MV-4-11 (cell line): Measurements from ENCODE around the gene APOBEC3C.
"Not testable (repeated sequence)": the region's sequence is repeated elsewhere in the genome, so short reads cannot be mapped to it uniquely, and the experiment has no call there.

Experiments used
- DNase-seq: peaks from one replicate; lab custom pipeline; 2025; lab: John Stamatoyannopoulos, UW

The APOBEC3C gene

DNA sequence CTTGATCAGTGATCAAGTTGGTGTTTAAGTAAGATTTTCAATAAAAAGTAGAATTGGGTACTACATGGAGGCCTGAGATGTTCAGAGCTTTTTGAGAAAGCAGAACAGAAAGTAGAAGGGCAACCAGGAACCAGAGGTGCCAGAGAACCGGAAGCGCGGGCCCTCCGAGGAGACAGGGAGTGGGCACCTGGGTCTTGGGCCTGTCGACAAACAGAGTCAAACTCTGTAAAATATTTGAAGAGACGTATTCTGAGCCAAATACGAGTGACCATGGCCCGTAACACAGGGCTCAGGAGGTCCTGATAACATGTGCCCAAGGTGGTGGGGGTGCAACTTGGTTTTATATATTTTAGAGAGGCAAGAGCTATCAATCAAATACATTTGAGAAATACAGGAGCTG, 49.8 kb downstream of the APOBEC3C start:
- peak; percentile 57 for DNase-seq

DNA sequence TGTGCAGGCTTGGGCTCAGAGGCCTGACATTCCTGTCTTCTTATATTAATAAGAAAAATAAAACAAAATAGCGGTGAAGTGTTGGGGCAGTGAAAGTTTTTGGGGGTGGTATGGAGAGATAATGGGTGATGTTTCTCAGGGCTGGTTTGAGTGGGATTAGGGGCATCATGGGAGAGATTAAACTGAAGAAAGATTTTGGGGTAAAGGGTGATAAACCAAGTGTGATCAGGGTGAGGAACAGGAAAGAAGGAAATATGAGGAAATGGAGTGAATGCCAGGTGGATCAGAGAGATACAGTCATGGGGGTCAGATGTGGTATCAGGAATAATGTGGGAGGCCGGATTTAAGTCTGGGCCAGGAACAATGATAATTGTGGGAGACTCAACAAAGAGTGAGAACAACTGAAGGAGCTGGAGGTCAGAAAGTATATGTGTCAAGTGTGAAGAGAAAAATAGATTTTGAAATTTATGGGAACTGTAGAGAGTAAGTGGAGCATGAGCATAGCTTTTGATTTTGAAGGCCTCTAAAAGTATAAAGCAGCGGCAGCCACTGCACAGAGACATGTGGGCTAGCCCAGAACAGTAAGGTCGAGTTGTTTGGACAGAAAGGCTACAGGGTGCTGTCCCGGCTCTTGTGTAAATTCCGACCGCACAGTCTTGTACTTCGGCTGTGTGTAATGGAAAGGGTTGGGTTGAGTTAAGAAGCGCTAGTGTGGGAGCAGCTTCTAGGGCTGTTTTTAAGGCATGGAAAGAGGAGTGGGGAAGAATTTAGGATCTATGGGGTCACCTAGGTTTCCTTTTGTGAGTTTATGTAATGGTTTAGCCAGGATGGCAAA, 52.6 kb downstream of the APOBEC3C start:
- not testable (repeated sequence) for DNase-seq

- DNase-seq = no peak
Observed at GRCh38 chr22:39068033-39068785, 54.2 kb downstream of the APOBEC3C start.
